A549 treated with Hydrocortisone at 1 μM for 4 hours (cell line): ENCODE data around the gene SEPTIN2. TPM values are rescaled to one million over a fixed set of nuclear protein-coding genes. Genes with fewer than 3 reads are reported as not detected.

ENCODE experiments used
- total RNA-seq: library from RNA; stranded (reverse); fragments of 200-300 nt; extraction: Qiagen RNA extraction; gene quantifications from 5 replicates; pipeline ENCODE4 v1.2.3, GENCODE V29; 2022

SEPTIN2 gene
- 232 to 336 TPM (median 263 TPM) in 5 replicates for total RNA-seq

GRCh38 chr2:241315879-241316631, at the start of gene SEPTIN2:
Gene SEPTIN2 (plus strand): TSS chr2:241315925. CDS start chr2:241324233, 8,308 bp downstream.

GRCh38 chr2:241315093-241315878, 439 bp upstream of the SEPTIN2 start, which contains the start of gene HDLBP:
Gene HDLBP (minus strand): TSS chr2:241315672. CDS start chr2:241266869, 48,803 bp downstream.

GRCh38 chr2:241355983-241356870, 40.5 kb downstream of the SEPTIN2 start, which contains the start of gene FARP2:
Gene FARP2 (plus strand): TSS chr2:241356285. CDS start chr2:241373108, 16,823 bp downstream.

Other genes with a start within 250 kb of the SEPTIN2 start
- 22.2 to 34.4 TPM (median 23.1 TPM) in 5 replicates for gene MTERF4, start 213.6 kb upstream of the SEPTIN2 start, total RNA-seq
- gene PASK, start 166.5 kb upstream of the SEPTIN2 start, total RNA-seq = 6.3 to 8.4 TPM (median 7.7 TPM) in 5 replicates
- 57.5 to 67.0 TPM (median 62.4 TPM) in 5 replicates for gene PPP1R7, start 165.5 kb upstream of the SEPTIN2 start, total RNA-seq
- 1.7 to 2.3 TPM (median 2.1 TPM) in 5 replicates for gene ANO7, start 127.2 kb upstream of the SEPTIN2 start, total RNA-seq
- gene HDLBP, start 253 bp upstream of the SEPTIN2 start, total RNA-seq = 251 to 272 TPM (median 258 TPM) in 5 replicates
- gene FARP2, start 40.4 kb downstream of the SEPTIN2 start, total RNA-seq = 22.9 to 31.5 TPM (median 29.2 TPM) in 5 replicates
- gene STK25, start 192.7 kb downstream of the SEPTIN2 start, total RNA-seq = 97.3 to 112 TPM (median 106 TPM) in 5 replicates
- 27.7 to 38.3 TPM (median 35.8 TPM) in 5 replicates for gene BOK, start 242.8 kb downstream of the SEPTIN2 start, total RNA-seq